Measurements from ENCODE around the gene CDK13.

The CDK13 gene

GRCh38 chr7:40093631-40094350 is 143.7 kb downstream of the CDK13 start:
- no peak for DNase-seq
- H2BK5ac ChIP-seq (ENCODE audit: low read depth, low read length, poor library complexity, severe bottlenecking) = no peak overlapping the region
- H3K79me1 ChIP-seq (replicated peaks; ENCODE audit: low read length, poor library complexity, severe bottlenecking) = peaks cover 13% of the 10 kb centered on the region
- no peak overlapping the region for H3K14ac ChIP-seq (ENCODE audit: low read length in 2 of 2)
- no peak overlapping the region for H2AFZ ChIP-seq (ENCODE audit: low read depth, low read length)
- no peaks in the 10 kb centered on the region for H3K27me3 ChIP-seq (ENCODE audit: control insufficient read depth in 1 of 2, insufficient read depth in 1 of 2, low read length in 2 of 2)
- no peak overlapping the region for H3K4ac ChIP-seq (ENCODE audit: low read depth in 1 of 2, low read length in 2 of 2)
- no peak overlapping the region for H3K27ac ChIP-seq (ENCODE audit: low read length, poor library complexity, severe bottlenecking)
- H2BK15ac ChIP-seq (ENCODE audit: low read depth, poor library complexity, severe bottlenecking) = no peak overlapping the region
- H3K4me1 ChIP-seq (ENCODE audit: control insufficient read depth, insufficient read depth, low read depth, low read length) = no peaks in the 10 kb centered on the region
- H2BK120ac ChIP-seq (ENCODE audit: low read depth, low read length) = no peak overlapping the region
- H3K4me2 ChIP-seq (ENCODE audit: low read length, poor library complexity, severe bottlenecking) = no peak overlapping the region
- WGBS = 96% methylated on average over 7 of the region's 8 CpGs
- H3K18ac ChIP-seq (ENCODE audit: low read depth in 1 of 2, low read length in 2 of 2) = no peak overlapping the region
- H4K91ac ChIP-seq (ENCODE audit: low read length) = no peak overlapping the region
- H4K8ac ChIP-seq (ENCODE audit: low read length) = no peak overlapping the region
- H2BK12ac ChIP-seq (ENCODE audit: low read length in 2 of 2) = no peak overlapping the region
- no peaks in the 10 kb centered on the region for H3K9me3 ChIP-seq (ENCODE audit: control insufficient read depth, low read length)
- H3K4me3 ChIP-seq (ENCODE audit: insufficient read depth in 1 of 2, low read depth in 1 of 2, low read length in 2 of 2) = no peak overlapping the region
- no peak overlapping the region for H3K23ac ChIP-seq (ENCODE audit: low read length in 2 of 2)
- no peak overlapping the region for H3K9ac ChIP-seq (ENCODE audit: low read length)
- peaks cover 21 to 65% of the 10 kb centered on the region in 2 experiments for H3K36me3 ChIP-seq (ENCODE audit: control insufficient read depth in 1 of 2, insufficient read depth in 2 of 2, low read depth in 1 of 2, low read length in 2 of 2)
- no peak overlapping the region for H2AK5ac ChIP-seq (ENCODE audit: low read length, severe bottlenecking)

- no peak overlapping the region for H3K4me2 ChIP-seq (ENCODE audit: low read length, poor library complexity, severe bottlenecking)
- WGBS = 100% methylated on average over 1 of the region's 1 CpG
- H3K27ac ChIP-seq (ENCODE audit: low read length, poor library complexity, severe bottlenecking) = no peak overlapping the region
- no peak overlapping the region for H2AK5ac ChIP-seq (ENCODE audit: low read length, severe bottlenecking)
- H3K14ac ChIP-seq (ENCODE audit: low read length in 2 of 2) = no peak overlapping the region
- no peaks in the 10 kb centered on the region for H3K9me3 ChIP-seq (ENCODE audit: control insufficient read depth, low read length)
- H2BK15ac ChIP-seq (ENCODE audit: low read depth, poor library complexity, severe bottlenecking) = no peak overlapping the region
- no peak overlapping the region for H3K4ac ChIP-seq (ENCODE audit: low read depth in 1 of 2, low read length in 2 of 2)
- H4K91ac ChIP-seq (ENCODE audit: low read length) = no peak overlapping the region
- H3K4me1 ChIP-seq (ENCODE audit: control insufficient read depth, insufficient read depth, low read depth, low read length) = no peaks in the 10 kb centered on the region
- no peak overlapping the region for H2BK120ac ChIP-seq (ENCODE audit: low read depth, low read length)
- DNase-seq = no peak
- H3K23ac ChIP-seq (ENCODE audit: low read length in 2 of 2) = no peak overlapping the region
- H2BK5ac ChIP-seq (ENCODE audit: low read depth, low read length, poor library complexity, severe bottlenecking) = no peak overlapping the region
- H2BK12ac ChIP-seq (ENCODE audit: low read length in 2 of 2) = no peak overlapping the region
- no peak overlapping the region for H3K9ac ChIP-seq (ENCODE audit: low read length)
- no peak overlapping the region for H3K4me3 ChIP-seq (ENCODE audit: insufficient read depth in 1 of 2, low read depth in 1 of 2, low read length in 2 of 2)
- peaks cover 14% of the 10 kb centered on the region for H3K79me1 ChIP-seq (replicated peaks; ENCODE audit: low read length, poor library complexity, severe bottlenecking)
- H3K18ac ChIP-seq (ENCODE audit: low read depth in 1 of 2, low read length in 2 of 2) = no peak overlapping the region
- H3K27me3 ChIP-seq (ENCODE audit: control insufficient read depth in 1 of 2, insufficient read depth in 1 of 2, low read length in 2 of 2) = no peaks in the 10 kb centered on the region
- H2AFZ ChIP-seq (ENCODE audit: low read depth, low read length) = no peak overlapping the region
- H4K8ac ChIP-seq (ENCODE audit: low read length) = no peak overlapping the region
- H3K36me3 ChIP-seq (ENCODE audit: control insufficient read depth in 1 of 2, insufficient read depth in 2 of 2, low read depth in 1 of 2, low read length in 2 of 2) = peaks cover 17 to 54% of the 10 kb centered on the region in 2 experiments
These were observed 145.2 kb downstream of the CDK13 start for GRCh38 chr7:40095230-40095629.

DNA sequence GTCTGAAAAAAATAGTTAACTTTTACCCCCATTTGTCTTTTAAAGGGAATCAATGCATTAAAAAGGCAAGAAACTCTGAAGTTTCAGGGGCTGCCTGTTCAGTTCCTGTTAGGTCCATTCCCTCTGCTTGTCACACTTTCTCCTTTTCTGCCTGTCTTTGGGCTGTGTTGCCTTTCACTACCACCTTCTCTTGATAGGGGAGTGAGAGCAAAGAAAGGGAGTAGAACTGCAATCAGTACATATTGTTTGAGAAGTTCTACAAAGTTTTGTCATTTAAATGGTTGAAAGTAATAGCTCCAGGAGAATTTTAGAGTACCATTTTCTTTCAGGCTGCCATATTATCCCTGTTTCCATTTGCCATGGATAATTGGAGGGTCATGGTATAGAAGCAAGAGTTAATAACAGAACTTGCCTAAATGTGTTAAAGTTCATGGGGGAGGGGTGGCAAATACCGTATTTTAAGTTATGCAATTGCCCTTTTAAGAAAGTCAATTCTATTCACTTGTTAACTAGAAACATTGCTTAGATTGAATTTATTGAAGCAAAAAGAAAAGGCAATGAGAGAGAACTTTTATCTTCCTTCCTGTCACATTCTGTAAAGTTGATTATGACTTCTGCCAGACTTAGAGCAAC is 145.8 kb downstream of the CDK13 start:
- no peak for DNase-seq
- Histone ChIP-seq H3K36me3 (ENCODE audit: control insufficient read depth in 1 of 2, insufficient read depth in 2 of 2, low read depth in 1 of 2, low read length in 2 of 2) (peaks cover 12 to 56% of the 10 kb centered on the region in 2 experiments), H4K91ac (ENCODE audit: low read length) (no peak overlapping the region), H3K23ac (ENCODE audit: low read length in 2 of 2) (no peak overlapping the region), H3K27me3 (ENCODE audit: control insufficient read depth in 1 of 2, insufficient read depth in 1 of 2, low read length in 2 of 2) (no peaks in the 10 kb centered on the region), H3K14ac (ENCODE audit: low read length in 2 of 2) (no peak overlapping the region), H3K4me3 (ENCODE audit: insufficient read depth in 1 of 2, low read depth in 1 of 2, low read length in 2 of 2) (no peak overlapping the region), H3K9ac (ENCODE audit: low read length) (no peak overlapping the region), H3K4me2 (ENCODE audit: low read length, poor library complexity, severe bottlenecking) (no peak overlapping the region), H2BK15ac (ENCODE audit: low read depth, poor library complexity, severe bottlenecking) (no peak overlapping the region), H3K4ac (ENCODE audit: low read depth in 1 of 2, low read length in 2 of 2) (no peak overlapping the region), H2BK12ac (ENCODE audit: low read length in 2 of 2) (no peak overlapping the region), H3K18ac (ENCODE audit: low read depth in 1 of 2, low read length in 2 of 2) (no peak overlapping the region), H2BK120ac (ENCODE audit: low read depth, low read length) (no peak overlapping the region), H3K27ac (ENCODE audit: low read length, poor library complexity, severe bottlenecking) (no peak overlapping the region), H3K4me1 (ENCODE audit: control insufficient read depth, insufficient read depth, low read depth, low read length) (no peaks in the 10 kb centered on the region), H3K79me1 (replicated peaks; ENCODE audit: low read length, poor library complexity, severe bottlenecking) (peaks cover 11% of the 10 kb centered on the region), H3K9me3 (ENCODE audit: control insufficient read depth, low read length) (no peaks in the 10 kb centered on the region), H2AFZ (ENCODE audit: low read depth, low read length) (no peak overlapping the region), H2BK5ac (ENCODE audit: low read depth, low read length, poor library complexity, severe bottlenecking) (no peak overlapping the region), H2AK5ac (ENCODE audit: low read length, severe bottlenecking) (no peak overlapping the region), H4K8ac (ENCODE audit: low read length) (no peak overlapping the region)
- no CpG with 5 or more reads among the region's 1 CpG for WGBS

DNA sequence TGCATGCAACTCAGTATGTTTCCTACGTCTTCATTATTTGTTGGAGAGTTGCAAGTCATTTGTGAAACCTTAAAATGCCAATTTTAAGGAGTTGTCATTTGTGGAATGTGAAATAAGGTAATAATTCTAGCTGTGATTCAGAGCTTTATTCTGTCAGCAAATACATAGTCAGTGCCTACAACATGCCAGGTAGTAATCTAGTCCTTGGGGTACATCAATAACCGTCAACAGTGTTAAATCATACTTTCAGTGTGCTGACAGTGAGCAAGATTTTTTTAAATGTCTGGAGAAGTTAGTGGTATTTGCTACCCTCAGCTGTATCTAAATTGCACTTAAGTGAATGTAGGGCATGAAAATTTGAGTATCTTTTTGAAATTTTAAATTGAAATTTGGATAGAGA is 147.7 kb downstream of the CDK13 start:
- no peak overlapping the region for H3K9ac ChIP-seq (ENCODE audit: low read length)
- H3K27ac ChIP-seq (ENCODE audit: low read length, poor library complexity, severe bottlenecking) = no peak overlapping the region
- no peak for DNase-seq
- H3K36me3 ChIP-seq (ENCODE audit: control insufficient read depth in 1 of 2, insufficient read depth in 2 of 2, low read depth in 1 of 2, low read length in 2 of 2) = peaks cover 12 to 43% of the 10 kb centered on the region in 2 experiments
- no peak overlapping the region for H3K4me3 ChIP-seq (ENCODE audit: insufficient read depth in 1 of 2, low read depth in 1 of 2, low read length in 2 of 2)
- no peak overlapping the region for H4K91ac ChIP-seq (ENCODE audit: low read length)
- no peak overlapping the region for H3K23ac ChIP-seq (ENCODE audit: low read length in 2 of 2)
- no peak overlapping the region for H3K4ac ChIP-seq (ENCODE audit: low read depth in 1 of 2, low read length in 2 of 2)
- H2BK5ac ChIP-seq (ENCODE audit: low read depth, low read length, poor library complexity, severe bottlenecking) = no peak overlapping the region
- no peak overlapping the region for H2AFZ ChIP-seq (ENCODE audit: low read depth, low read length)
- no peak overlapping the region for H3K18ac ChIP-seq (ENCODE audit: low read depth in 1 of 2, low read length in 2 of 2)
- no peaks in the 10 kb centered on the region for H3K9me3 ChIP-seq (ENCODE audit: control insufficient read depth, low read length)
- no peak overlapping the region for H3K14ac ChIP-seq (ENCODE audit: low read length in 2 of 2)
- no peaks in the 10 kb centered on the region for H3K27me3 ChIP-seq (ENCODE audit: control insufficient read depth in 1 of 2, insufficient read depth in 1 of 2, low read length in 2 of 2)
- H3K4me2 ChIP-seq (ENCODE audit: low read length, poor library complexity, severe bottlenecking) = no peak overlapping the region
- H2BK15ac ChIP-seq (ENCODE audit: low read depth, poor library complexity, severe bottlenecking) = no peak overlapping the region
- peaks cover 13% of the 10 kb centered on the region for H3K79me1 ChIP-seq (replicated peaks; ENCODE audit: low read length, poor library complexity, severe bottlenecking)
- no peaks in the 10 kb centered on the region for H3K4me1 ChIP-seq (ENCODE audit: control insufficient read depth, insufficient read depth, low read depth, low read length)
- no peak overlapping the region for H2BK120ac ChIP-seq (ENCODE audit: low read depth, low read length)
- 100% methylated on average over 2 of the region's 2 CpGs for WGBS
- no peak overlapping the region for H2BK12ac ChIP-seq (ENCODE audit: low read length in 2 of 2)
- H4K8ac ChIP-seq (ENCODE audit: low read length) = no peak overlapping the region
- H2AK5ac ChIP-seq (ENCODE audit: low read length, severe bottlenecking) = no peak overlapping the region

Data from mesenchymal stem cell (in vitro differentiated cells and primary cell).